Endodermal cell (in vitro differentiated cells): ENCODE measurements around the gene CDC123. TPM values are rescaled to one million over a fixed set of nuclear protein-coding genes. Genes with fewer than 3 reads are reported as not detected.
"Not testable (repeated sequence)": the region's sequence is repeated elsewhere in the genome, so short reads cannot be mapped to it uniquely, and the experiment has no call there.

Source experiments
- DNase-seq: peaks from one replicate; pipeline ENCODE4 v3.0.0-alpha.2; 2017
- H3K27ac ChIP-seq: 2 replicates; pipeline ENCODE4 v1.5.1; 2013; ENCODE audit warnings: mild to moderate bottlenecking, low read depth, low read length, moderate library complexity
- H3K27me3 ChIP-seq: 2 replicates; pipeline ENCODE4 v1.6.1; 2013; ENCODE audit warnings: mild to moderate bottlenecking, low read length, moderate library complexity; ENCODE audit not compliant: insufficient read depth, control insufficient read depth, poor library complexity, severe bottlenecking
- H3K36me3 ChIP-seq: 2 replicates; pipeline ENCODE4 v1.7.0; 2013; ENCODE audit warnings: mild to moderate bottlenecking, low read length, moderate library complexity; ENCODE audit not compliant: control insufficient read depth, insufficient read depth
- H3K4me1 ChIP-seq: one replicate; pipeline ENCODE4 v1.7.0; 2013; ENCODE audit warnings: low read length; ENCODE audit not compliant: control insufficient read depth, insufficient read depth
- H3K4me3 ChIP-seq: 2 replicates; pipeline ENCODE4 v1.5.1; 2013; ENCODE audit warnings: mild to moderate bottlenecking, low read length, moderate library complexity
- H3K9ac ChIP-seq: 2 replicates; pipeline ENCODE4 v1.6.1; 2013; ENCODE audit warnings: mild to moderate bottlenecking, low read length, moderate library complexity; ENCODE audit not compliant: poor library complexity, severe bottlenecking; ENCODE audit errors: extremely low read depth
- H3K9me3 ChIP-seq: 2 replicates; pipeline ENCODE4 v1.6.1; 2013; ENCODE audit warnings: mild to moderate bottlenecking, low read length, moderate library complexity; ENCODE audit not compliant: control insufficient read depth
- H3K27ac Mint-ChIP-seq: 2 replicates; pipeline ENCODE4 v1.8.0; 2020; ENCODE audit warnings: mixed read lengths
- H3K27me3 Mint-ChIP-seq: 2 replicates; pipeline ENCODE4 v1.8.0; 2021; ENCODE audit warnings: mild to moderate bottlenecking, mixed read lengths; ENCODE audit not compliant: insufficient read depth
- H3K36me3 Mint-ChIP-seq: 2 replicates; pipeline ENCODE4 v1.8.0; 2020; ENCODE audit warnings: low read depth, mixed read lengths
- H3K4me1 Mint-ChIP-seq: 2 replicates; pipeline ENCODE4 v1.8.0; 2020; ENCODE audit warnings: mixed read lengths
- H3K4me3 Mint-ChIP-seq: 2 replicates; pipeline ENCODE4 v1.8.0; 2020; ENCODE audit warnings: mild to moderate bottlenecking, moderate library complexity, mixed read lengths
- H3K9me3 Mint-ChIP-seq: 2 replicates; pipeline ENCODE4 v1.8.0; 2020; ENCODE audit warnings: mild to moderate bottlenecking, mixed read lengths
- WGBS, 2 experiments: methylation state at CpG; one replicate each; pipeline versions ENCODE4 v1.1.5 to v1.1.7; 2013; ENCODE audit warnings: missing lambda C conversion rate in 2 of 2, mixed read lengths in 1 of 2; ENCODE audit not compliant: insufficient coverage in 1 of 2, insufficient read length in 1 of 2; 5-methylcytosine and 5-hydroxymethylcytosine counted together
- total RNA-seq, 2 donors: library from RNA; stranded (reverse); fragmentation: NEBNext Ultra II Directional in 1 of 2; extraction: Animal tissue kit (Norgen Biotek cat#: 25700) in 1 of 2; gene quantifications; 2 replicates in 1 of 2; 3 replicates in 1 of 2; pipeline ENCODE4 v1.2.1, GENCODE V29; 2021
- TF ChIP-seq, protein P1 (sequence below): fragments of 200-600 bp; sonication (generic); conservative IDR thresholded peaks from 2 replicates; pipeline ENCODE4 v1.5.0; 2021; ENCODE audit warnings: antibody characterized with exemption, mild to moderate bottlenecking

CDC123 gene
- total RNA-seq, 2 donors from 2014 or later = 104 to 123 TPM

DNA sequence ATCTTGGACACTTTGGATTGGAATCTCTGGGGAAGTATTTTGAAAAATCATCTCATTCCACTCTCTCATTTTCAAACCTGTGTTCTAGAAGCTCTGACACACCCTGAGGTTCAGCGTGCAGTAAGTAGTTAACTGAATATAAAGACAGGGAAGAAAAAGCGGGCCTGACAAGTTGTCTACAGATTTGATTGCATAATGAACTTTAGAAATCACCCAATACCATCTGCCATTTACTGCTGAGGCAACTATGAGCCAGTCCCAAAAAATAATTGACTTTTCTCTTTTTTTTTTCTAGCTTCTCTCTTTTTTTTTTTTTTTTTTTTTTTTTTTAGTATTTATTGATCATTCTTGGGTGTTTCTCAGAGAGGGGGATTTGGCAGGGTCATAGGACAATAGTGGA is 29.5 kb downstream of the CDC123 start:
- Mint-ChIP-seq H3K36me3 (peaks cover 82% of the 10 kb centered on the region), H3K27me3 (no peaks in the 10 kb centered on the region), H3K9me3 (peaks cover 45% of the 10 kb centered on the region), H3K4me1 (no peaks in the 10 kb centered on the region), H3K4me3 (no peak overlapping the region), H3K27ac (no peak overlapping the region)
- no peak for DNase-seq
- TF ChIP-seq, protein P1, sequence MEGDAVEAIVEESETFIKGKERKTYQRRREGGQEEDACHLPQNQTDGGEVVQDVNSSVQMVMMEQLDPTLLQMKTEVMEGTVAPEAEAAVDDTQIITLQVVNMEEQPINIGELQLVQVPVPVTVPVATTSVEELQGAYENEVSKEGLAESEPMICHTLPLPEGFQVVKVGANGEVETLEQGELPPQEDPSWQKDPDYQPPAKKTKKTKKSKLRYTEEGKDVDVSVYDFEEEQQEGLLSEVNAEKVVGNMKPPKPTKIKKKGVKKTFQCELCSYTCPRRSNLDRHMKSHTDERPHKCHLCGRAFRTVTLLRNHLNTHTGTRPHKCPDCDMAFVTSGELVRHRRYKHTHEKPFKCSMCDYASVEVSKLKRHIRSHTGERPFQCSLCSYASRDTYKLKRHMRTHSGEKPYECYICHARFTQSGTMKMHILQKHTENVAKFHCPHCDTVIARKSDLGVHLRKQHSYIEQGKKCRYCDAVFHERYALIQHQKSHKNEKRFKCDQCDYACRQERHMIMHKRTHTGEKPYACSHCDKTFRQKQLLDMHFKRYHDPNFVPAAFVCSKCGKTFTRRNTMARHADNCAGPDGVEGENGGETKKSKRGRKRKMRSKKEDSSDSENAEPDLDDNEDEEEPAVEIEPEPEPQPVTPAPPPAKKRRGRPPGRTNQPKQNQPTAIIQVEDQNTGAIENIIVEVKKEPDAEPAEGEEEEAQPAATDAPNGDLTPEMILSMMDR = no peak
- Histone ChIP-seq H3K27me3 (no peaks in the 10 kb centered on the region), H3K9me3 (peaks cover 34% of the 10 kb centered on the region), H3K4me3 (no peak overlapping the region), H3K36me3 (peaks cover 68% of the 10 kb centered on the region), H3K9ac (no peak overlapping the region), H3K4me1 (no peaks in the 10 kb centered on the region), H3K27ac (no peak overlapping the region)
- WGBS, 2 experiments = 92% methylated on average over 2 of the region's 2 CpGs; no CpG with 5 or more reads in 1 of the 2 experiments

GRCh38 chr10:12226438-12226837 is 30.4 kb downstream of the CDC123 start:
- peaks cover 81% of the 10 kb centered on the region for H3K36me3 Mint-ChIP-seq

GRCh38 chr10:12228851-12229250 is 32.9 kb downstream of the CDC123 start:
- DNase-seq = no peak
- Histone ChIP-seq H3K9ac (no peak overlapping the region), H3K36me3 (peaks cover 71% of the 10 kb centered on the region), H3K4me1 (no peaks in the 10 kb centered on the region), H3K27me3 (no peaks in the 10 kb centered on the region), H3K27ac (no peak overlapping the region), H3K9me3 (peaks cover 27% of the 10 kb centered on the region), H3K4me3 (no peak overlapping the region)
- 95 to 97% methylated on average over 10 to 11 of the region's 11 CpGs for WGBS, 2 experiments
- H3K4me3 Mint-ChIP-seq = no peak overlapping the region
- no peaks in the 10 kb centered on the region for H3K27me3 Mint-ChIP-seq
- H3K27ac Mint-ChIP-seq = no peak overlapping the region
- TF ChIP-seq, protein P1 = no peak
- H3K9me3 Mint-ChIP-seq = peaks cover 34% of the 10 kb centered on the region
- peaks cover 80% of the 10 kb centered on the region for H3K36me3 Mint-ChIP-seq
- H3K4me1 Mint-ChIP-seq = no peaks in the 10 kb centered on the region

More at GRCh38 chr10:12226438-12226837, 30.4 kb downstream of the CDC123 start:
- H3K27ac Mint-ChIP-seq, H3K4me1 ChIP-seq, H3K9ac ChIP-seq, H3K4me3 ChIP-seq, H3K27me3 ChIP-seq, H3K4me1 Mint-ChIP-seq, DNase-seq, H3K27ac ChIP-seq, H3K27me3 Mint-ChIP-seq, H3K4me3 Mint-ChIP-seq: not testable (repeated sequence)
- H3K36me3 ChIP-seq = peaks cover 71% of the 10 kb centered on the region
- WGBS, 2 experiments = 80 to 95% methylated on average over 1 to 28 of the region's 28 CpGs
- H3K9me3 Mint-ChIP-seq = peaks cover 40% of the 10 kb centered on the region
- H3K9me3 ChIP-seq = peaks cover 30% of the 10 kb centered on the region

DNA sequence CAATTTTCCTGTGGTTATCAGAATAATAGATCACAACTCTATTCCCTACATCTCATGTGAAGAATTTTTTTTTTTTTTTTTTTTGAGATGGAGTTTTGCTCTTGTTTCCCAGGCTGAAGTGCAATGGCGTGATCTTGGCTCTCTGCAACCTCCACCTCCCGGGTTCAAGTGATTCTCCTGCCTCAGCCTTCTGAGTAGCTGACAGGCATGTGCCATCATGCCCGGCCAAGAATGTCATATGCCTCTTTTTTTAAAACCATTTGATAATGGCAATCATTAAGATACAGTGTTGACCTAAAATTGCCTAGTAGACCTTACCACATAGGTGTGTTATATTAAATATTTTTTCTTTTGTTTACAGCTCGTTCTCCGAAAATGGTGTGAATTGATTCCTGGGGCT is 38.7 kb downstream of the CDC123 start:
- not testable (repeated sequence) for H3K27ac ChIP-seq, H3K27me3 ChIP-seq, DNase-seq, H3K4me3 ChIP-seq, H3K27me3 Mint-ChIP-seq, H3K27ac Mint-ChIP-seq, H3K9me3 ChIP-seq, H3K4me1 Mint-ChIP-seq, H3K9me3 Mint-ChIP-seq, H3K4me3 Mint-ChIP-seq, H3K9ac ChIP-seq, H3K4me1 ChIP-seq
- H3K36me3 ChIP-seq = peaks cover 86% of the 10 kb centered on the region
- WGBS, 2 experiments = 81 to 98% methylated on average over 2 to 5 of the region's 5 CpGs
- peaks cover 78% of the 10 kb centered on the region for H3K36me3 Mint-ChIP-seq
